Stimulated activated CD8-positive, alpha-beta memory T cell treated with anti-CD3 and anti-CD28 coated beads, Interleukin-12 subunit alpha, Interleukin-12 subunit beta, amount 100 ng/mL, for 24 hours (primary cell): ENCODE measurements around the gene RPL15.
A peak's percentile ranks its signal among the peaks of the same experiment; 100 is the strongest.
"Not testable (repeated sequence)": the region's sequence is repeated elsewhere in the genome, so short reads cannot be mapped to it uniquely, and the experiment has no call there.

Source experiments
- DNase-seq: peaks from one replicate; pipeline ENCODE4 v3.0.0-alpha.2; 2020; ENCODE audit errors: extremely low read depth

RPL15 gene

GRCh38 chr3:23889386-23889785 lies 27.5 kb upstream of the RPL15 start:
- no peak for DNase-seq

GRCh38 chr3:23889950-23890349 lies 27.0 kb upstream of the RPL15 start:
- no peak for DNase-seq

- no peak for DNase-seq
Observed at GRCh38 chr3:23894254-23895061, 22.5 kb upstream of the RPL15 start.

GRCh38 chr3:23895181-23895580 lies 21.8 kb upstream of the RPL15 start:
- no peak for DNase-seq

DNA sequence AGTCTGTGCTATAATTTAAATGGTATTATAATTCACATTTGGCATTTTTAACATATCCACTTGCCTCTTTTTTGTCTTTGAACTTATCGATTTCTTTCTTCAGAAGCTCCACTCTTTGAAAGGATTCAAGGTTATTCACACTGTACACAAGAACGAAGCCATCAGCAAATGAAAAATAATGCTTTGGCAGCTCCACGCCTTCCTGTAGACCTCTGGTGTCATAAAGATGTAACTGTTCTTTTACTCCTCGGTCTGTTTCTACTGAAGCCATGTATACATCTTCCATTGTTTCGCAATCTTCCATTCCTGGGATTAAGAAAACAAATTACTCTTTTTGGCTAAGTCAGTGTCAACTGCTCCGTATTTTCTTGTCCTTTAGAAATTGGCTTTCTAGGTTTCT lies 16.2 kb upstream of the RPL15 start:
- DNase-seq = no peak

DNA sequence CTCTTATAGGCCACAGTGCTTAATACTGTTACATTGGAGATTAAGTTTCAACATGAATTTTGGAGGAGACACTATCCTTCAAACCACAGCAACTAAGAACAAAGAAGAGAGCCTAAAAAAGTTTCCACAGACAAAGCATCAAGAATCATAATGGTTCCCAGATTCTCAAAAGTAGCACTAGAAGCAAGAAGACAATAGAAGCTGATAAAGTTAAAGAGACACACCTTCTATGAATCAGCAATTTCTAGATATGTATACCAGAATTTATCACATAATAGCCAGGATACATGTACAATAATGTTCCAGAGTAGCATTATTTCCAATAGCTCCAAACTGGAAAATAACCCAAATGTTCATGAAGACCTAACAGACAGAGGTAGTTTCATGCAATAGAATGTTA lies 12.4 kb upstream of the RPL15 start:
- DNase-seq = no peak

GRCh38 chr3:23909341-23909740 lies 7.6 kb upstream of the RPL15 start:
- DNase-seq = no peak

GRCh38 chr3:23911397-23911796 lies 5.5 kb upstream of the RPL15 start:
- DNase-seq = no peak

DNA sequence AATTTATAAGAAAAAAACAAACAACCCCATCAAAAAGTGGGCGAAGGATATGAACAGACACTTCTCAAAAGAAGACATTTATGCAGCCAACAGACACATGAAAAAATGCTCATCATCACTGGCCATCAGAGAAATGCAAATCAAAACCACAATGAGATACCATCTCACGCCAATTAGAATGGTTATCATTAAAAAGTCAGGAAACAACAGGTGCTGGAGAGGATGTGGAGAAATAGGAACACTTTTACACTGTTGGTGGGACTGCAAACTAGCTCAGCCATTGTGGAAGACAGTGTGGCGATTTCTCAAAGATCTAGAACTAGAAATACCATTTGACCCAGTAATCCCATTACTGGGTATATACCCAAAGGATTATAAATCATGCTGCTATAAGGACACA lies 4.6 kb upstream of the RPL15 start:
- not testable (repeated sequence) for DNase-seq

DNA sequence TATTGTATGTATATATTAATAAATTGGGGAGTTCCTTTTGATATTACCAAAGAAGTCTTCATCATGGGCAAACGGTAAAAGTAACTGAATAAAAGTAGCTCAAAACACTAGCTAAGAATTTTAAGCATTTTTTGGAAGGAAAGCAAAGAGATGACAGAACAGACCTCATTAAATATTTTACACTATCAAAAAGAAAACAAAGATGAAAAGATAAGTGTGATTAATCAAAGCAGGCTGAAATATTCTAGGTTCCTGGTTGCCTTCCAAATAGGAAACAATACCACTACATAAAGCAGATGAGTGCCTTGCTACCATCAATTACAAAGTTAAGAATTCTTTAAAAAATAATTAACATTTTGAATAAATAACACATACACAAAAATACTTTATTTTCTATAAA lies 3.8 kb upstream of the RPL15 start:
- DNase-seq = no peak

GRCh38 chr3:23913873-23914743 lies 2.8 kb upstream of the RPL15 start:
- no peak for DNase-seq

- no peak for DNase-seq
Observed at GRCh38 chr3:23915537-23916108, 1.3 kb upstream of the RPL15 start.

DNA sequence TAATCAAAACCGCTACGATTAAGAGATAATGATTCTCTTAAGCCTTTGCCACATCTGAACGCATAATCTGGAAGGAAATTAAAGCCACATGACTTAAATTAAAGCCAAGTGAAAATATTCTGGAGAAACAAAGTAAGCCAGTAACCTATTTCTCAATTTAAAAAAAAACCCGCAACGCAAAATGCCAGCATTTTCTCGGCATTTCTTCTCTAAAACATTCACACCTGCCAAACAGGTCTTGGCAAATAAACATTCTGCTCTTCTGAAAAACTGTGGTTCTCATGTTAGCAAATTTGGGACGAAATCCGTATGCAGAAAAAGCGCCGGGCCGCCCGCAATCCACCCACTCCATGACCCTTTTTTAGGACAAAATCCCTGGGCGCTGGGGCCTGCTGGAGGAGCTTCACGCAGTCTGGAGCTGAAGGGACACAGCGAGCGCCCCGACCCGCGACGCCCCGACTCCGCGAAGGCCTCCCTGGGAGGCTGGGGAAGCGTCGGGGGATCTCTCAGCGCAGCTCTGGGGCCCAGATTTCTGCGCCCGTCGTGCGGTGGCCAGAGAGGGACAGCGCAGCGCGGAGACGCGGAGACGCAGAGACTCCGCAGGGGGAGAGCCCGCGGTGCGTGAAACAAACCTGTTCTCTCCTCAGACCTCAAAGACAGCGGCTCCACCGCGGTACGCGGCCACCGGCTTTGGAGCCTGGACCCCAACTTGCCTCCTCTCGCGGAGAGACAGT lies 613 bp upstream of the RPL15 start:
- no peak for DNase-seq

DNA sequence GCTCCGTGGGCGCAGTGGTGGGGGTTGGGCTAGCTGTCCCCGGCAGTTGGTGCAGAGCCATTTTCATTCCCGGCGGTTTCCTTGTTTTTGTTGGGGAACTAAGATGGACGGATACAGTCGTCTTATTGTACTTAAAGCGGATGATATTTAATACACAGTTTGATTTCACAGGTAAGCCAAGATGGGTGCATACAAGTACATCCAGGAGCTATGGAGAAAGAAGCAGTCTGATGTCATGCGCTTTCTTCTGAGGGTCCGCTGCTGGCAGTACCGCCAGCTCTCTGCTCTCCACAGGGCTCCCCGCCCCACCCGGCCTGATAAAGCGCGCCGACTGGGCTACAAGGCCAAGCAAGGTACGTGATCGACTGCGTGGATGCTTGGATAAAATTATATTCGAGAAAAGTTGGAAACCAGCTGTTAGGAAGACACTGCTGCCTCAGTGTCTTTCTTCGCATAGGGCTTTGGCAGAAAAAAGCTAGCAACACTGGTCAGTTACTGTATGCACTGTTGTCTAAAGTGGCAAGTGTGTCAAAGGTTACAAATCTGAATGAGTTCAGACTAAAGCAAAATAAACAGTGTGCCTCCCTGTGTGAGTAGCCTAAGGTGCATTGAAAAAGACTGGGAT lies 859 bp downstream of the RPL15 start:
- DNase-seq = peak; percentile 56

GRCh38 chr3:23918331-23918730 lies 1.4 kb downstream of the RPL15 start:
- not testable (repeated sequence) for DNase-seq

- DNase-seq = no peak
Observed at GRCh38 chr3:23919628-23920027, 2.7 kb downstream of the RPL15 start.

DNA sequence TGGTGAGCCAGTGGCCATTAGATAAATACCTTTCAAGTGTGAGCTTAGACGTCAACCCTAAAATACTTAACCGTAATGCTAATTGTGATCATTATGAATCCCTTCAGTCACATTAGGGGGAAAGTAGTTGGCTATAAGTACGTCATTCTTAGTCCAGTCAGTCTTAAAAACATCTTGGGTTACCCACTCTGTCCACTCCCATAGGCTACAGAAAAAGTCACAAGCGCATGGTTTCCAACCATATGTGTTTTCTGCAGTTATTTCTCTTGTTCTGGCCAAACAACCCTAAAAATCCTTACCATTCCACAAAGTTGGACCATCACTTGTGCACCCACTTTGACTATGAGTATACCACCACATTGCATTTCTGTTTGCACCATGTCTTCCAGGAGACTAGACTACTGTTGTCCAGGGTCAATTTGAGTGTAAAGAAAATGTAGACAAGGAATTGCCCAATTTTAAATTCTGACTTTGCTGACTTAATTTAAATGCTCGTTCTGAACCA lies 3.3 kb downstream of the RPL15 start:
- DNase-seq = no peak

DNA sequence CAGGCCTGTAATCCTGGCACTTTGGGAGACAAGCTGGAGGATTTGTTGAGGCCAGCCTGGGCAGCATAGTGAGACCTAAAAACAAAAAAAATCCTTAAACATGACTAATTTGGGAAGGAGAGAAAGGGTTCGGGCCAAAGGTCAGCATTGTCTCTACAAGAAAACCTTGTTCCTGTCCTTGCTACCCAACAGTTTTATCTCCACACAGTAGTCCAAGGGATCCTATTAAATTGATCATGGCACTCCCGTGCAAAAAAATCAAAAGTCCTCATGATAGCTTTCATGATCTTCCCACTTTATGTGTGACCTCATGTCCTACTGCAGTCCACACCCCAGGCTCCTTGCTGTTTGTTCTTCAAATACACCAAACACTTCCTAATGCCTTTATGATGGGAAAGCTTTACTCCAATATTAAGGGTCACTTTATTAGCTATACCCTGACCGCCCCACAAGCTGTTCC lies 4.2 kb downstream of the RPL15 start:
- no peak for DNase-seq

DNA sequence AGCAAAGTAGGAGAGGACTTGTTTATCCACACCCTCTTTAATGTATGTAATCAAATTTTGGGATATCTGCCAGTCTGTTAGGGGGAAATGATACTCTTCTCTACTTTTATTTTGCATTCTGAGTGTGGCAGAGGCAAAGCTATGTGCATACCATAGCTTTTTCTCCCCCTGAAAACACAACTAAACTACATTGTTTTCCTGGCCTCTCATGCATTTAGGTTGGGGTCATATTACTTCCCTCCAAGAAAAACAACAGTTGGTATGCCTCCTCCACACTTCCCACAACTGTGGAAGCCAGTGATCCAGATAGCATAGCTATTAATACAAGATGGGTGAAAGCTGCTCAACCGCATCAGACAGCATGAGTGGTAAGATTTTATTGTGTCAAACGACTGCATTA lies 6.9 kb downstream of the RPL15 start:
- no peak for DNase-seq

DNA sequence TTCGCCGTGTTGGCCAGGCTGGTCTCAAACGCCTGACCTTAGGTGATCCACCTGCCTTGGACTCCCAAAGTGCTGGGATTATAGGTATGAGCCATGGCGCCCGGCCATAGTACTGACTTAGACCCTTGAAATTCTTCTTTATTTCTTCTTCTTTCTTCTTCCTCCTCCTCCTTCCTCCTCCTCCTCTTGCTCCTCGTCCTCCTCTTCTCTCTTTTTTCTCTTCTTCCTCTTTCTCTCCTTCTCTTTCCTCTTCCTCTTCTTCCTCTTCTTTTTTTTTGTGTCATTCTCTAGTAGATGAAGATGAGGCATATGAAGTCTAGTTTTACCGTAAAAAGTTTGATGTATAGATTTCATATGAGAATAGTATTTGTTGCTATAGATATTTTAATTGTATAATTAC lies 9.3 kb downstream of the RPL15 start:
- no peak for DNase-seq

DNA sequence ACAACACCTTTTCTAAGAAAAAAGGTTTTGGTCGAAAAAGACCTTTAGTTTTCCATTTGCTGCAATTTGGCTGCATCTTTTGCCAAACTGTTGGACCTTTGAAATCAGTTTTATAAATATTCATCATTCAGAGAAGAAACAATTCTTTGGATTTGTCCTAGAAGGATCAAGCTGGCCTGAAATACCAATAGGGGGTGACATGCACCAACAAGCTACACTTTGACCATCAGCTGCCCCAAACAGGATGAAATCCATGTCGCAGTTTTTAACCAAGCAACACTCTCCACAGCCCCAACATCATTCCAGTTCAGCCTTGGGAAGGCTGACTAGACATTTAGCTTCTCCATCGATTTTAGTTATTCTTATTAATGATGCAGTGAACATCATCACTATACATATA lies 9.8 kb downstream of the RPL15 start:
- no peak for DNase-seq
